Measurements from ENCODE around the gene DPY19L2.
"Not testable (repeated sequence)": the region's sequence is repeated elsewhere in the genome, so short reads cannot be mapped to it uniquely, and the experiment has no call there.

Gene DPY19L2

GRCh38 chr12:63690837-63691236 is 22.5 kb upstream of the DPY19L2 start:
- H3K9me3 ChIP-seq (ENCODE audit: control insufficient read depth, low read length); H3K4me1 ChIP-seq (ENCODE audit: control insufficient read depth, insufficient read depth, low read length); H3K36me3 ChIP-seq (ENCODE audit: control insufficient read depth, insufficient read depth, low read length, severe bottlenecking); DNase-seq (ENCODE audit: low read depth); H3K9ac ChIP-seq (ENCODE audit: low read length); H3K4me3 ChIP-seq (ENCODE audit: low read length); H3K27me3 ChIP-seq (replicated peaks; ENCODE audit: control insufficient read depth, insufficient read depth, low read length): not testable (repeated sequence)

- H3K4me1 ChIP-seq (ENCODE audit: control insufficient read depth, insufficient read depth, low read length); H3K4me3 ChIP-seq (ENCODE audit: low read length); H3K9me3 ChIP-seq (ENCODE audit: control insufficient read depth, low read length); H3K36me3 ChIP-seq (ENCODE audit: control insufficient read depth, insufficient read depth, low read length, severe bottlenecking); H3K9ac ChIP-seq (ENCODE audit: low read length); H3K27me3 ChIP-seq (replicated peaks; ENCODE audit: control insufficient read depth, insufficient read depth, low read length); DNase-seq (ENCODE audit: low read depth): not testable (repeated sequence)
Measured at GRCh38 chr12:63689141-63689540, 20.8 kb upstream of the DPY19L2 start.

DNA sequence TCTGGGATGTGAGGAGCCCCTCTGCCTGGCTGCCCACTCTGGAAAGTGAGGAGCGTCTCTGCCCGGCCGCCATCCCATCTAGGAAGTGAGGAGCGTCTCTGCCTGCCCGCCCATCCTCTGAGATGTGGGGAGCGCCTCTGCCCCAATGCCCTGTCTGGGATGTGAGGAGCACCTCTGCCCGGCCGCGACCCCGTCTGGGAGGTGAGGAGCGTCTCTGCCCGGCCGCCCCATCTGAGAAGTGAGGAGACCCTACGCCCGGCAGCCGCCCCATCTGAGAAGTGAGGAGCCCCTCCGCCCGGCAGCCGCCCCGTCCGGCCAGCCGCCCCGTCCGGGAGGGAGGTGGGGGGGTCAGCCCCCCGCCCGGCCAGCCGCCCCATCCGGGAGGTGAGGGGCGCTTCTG is 18.3 kb upstream of the DPY19L2 start:
- H3K4me3 ChIP-seq (ENCODE audit: low read length); H3K36me3 ChIP-seq (ENCODE audit: control insufficient read depth, insufficient read depth, low read length, severe bottlenecking); H3K9me3 ChIP-seq (ENCODE audit: control insufficient read depth, low read length); H3K9ac ChIP-seq (ENCODE audit: low read length); DNase-seq (ENCODE audit: low read depth); H3K27me3 ChIP-seq (replicated peaks; ENCODE audit: control insufficient read depth, insufficient read depth, low read length); H3K4me1 ChIP-seq (ENCODE audit: control insufficient read depth, insufficient read depth, low read length): not testable (repeated sequence)

GRCh38 chr12:63685789-63686188 is 17.5 kb upstream of the DPY19L2 start:
- not testable (repeated sequence) for H3K9me3 ChIP-seq (ENCODE audit: control insufficient read depth, low read length); H3K27me3 ChIP-seq (replicated peaks; ENCODE audit: control insufficient read depth, insufficient read depth, low read length); H3K36me3 ChIP-seq (ENCODE audit: control insufficient read depth, insufficient read depth, low read length, severe bottlenecking); H3K9ac ChIP-seq (ENCODE audit: low read length); H3K4me3 ChIP-seq (ENCODE audit: low read length); H3K4me1 ChIP-seq (ENCODE audit: control insufficient read depth, insufficient read depth, low read length); DNase-seq (ENCODE audit: low read depth)

DNA sequence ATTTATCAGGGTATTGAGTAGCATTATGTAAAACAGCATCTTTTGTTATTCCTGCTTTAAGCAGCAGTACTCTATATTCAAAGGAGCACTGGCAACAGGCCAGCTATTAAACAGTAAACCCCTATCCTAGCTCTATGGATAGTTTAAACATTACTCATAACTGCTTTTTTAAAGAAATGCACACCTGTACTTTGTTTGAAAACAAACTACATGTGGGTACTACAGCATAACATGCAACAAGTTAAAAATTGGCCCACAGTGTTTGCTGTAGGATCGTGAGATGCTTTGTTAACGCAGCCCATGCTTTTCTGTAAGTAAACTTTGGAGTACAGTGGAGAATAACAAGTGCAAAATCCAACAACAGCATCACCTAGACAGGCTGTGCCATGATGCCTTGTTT is 14.3 kb upstream of the DPY19L2 start:
- not testable (repeated sequence) for H3K9ac ChIP-seq (ENCODE audit: low read length); H3K4me3 ChIP-seq (ENCODE audit: low read length); DNase-seq (ENCODE audit: low read depth)

DNA sequence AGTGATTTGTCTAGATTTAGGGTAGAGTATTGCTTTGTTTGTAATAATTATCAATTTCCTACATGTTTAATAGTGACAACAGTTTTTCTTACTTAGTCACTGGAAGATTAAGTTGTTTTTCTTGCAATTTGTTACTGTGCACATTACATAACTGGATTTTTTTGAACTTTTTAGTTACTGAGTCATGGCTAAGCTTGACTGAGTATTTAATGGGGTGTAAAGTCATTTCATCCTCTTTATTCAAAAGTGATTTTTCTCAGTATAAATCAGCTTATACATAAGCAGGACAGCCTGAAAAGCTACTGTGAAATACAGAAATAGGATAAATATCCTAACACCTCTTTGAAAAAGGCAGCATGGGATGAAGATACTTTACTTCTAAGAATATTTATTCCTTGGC is 12.5 kb upstream of the DPY19L2 start:
- H3K9ac ChIP-seq (ENCODE audit: low read length); H3K9me3 ChIP-seq (ENCODE audit: control insufficient read depth, low read length); H3K36me3 ChIP-seq (ENCODE audit: control insufficient read depth, insufficient read depth, low read length, severe bottlenecking); H3K4me3 ChIP-seq (ENCODE audit: low read length); H3K27me3 ChIP-seq (replicated peaks; ENCODE audit: control insufficient read depth, insufficient read depth, low read length); H3K4me1 ChIP-seq (ENCODE audit: control insufficient read depth, insufficient read depth, low read length): not testable (repeated sequence)
- peak; percentile 11 for DNase-seq (ENCODE audit: low read depth)

More for the DNA sequence above, 14.3 kb upstream of the DPY19L2 start:
- H3K4me1 ChIP-seq (ENCODE audit: control insufficient read depth, insufficient read depth, low read length); H3K27me3 ChIP-seq (replicated peaks; ENCODE audit: control insufficient read depth, insufficient read depth, low read length); H3K36me3 ChIP-seq (ENCODE audit: control insufficient read depth, insufficient read depth, low read length, severe bottlenecking); H3K9me3 ChIP-seq (ENCODE audit: control insufficient read depth, low read length): not testable (repeated sequence)

DNA sequence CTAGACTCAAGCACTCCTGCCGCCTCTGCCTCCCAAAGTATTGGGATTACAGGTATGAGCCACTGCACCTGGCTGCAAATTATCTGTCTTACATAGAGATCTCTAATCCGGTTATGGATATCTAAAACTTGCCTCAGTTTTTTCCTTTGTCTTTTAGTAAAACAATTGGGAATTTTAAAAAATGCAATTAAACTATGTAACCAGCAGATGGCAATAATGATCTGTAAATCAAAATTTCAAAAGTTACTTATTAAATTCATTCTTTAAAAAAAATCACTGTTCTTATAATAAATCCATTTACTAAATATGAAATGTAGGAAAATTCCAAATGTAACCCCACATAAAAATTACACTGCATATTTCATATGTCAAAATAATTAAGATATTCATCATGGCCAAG is 4.3 kb upstream of the DPY19L2 start:
- not testable (repeated sequence) for H3K9me3 ChIP-seq (ENCODE audit: control insufficient read depth, low read length); H3K9ac ChIP-seq (ENCODE audit: low read length); H3K36me3 ChIP-seq (ENCODE audit: control insufficient read depth, insufficient read depth, low read length, severe bottlenecking); H3K4me1 ChIP-seq (ENCODE audit: control insufficient read depth, insufficient read depth, low read length); H3K4me3 ChIP-seq (ENCODE audit: low read length); H3K27me3 ChIP-seq (replicated peaks; ENCODE audit: control insufficient read depth, insufficient read depth, low read length)
- DNase-seq (ENCODE audit: low read depth), result peak; percentile 27

- not testable (repeated sequence) for H3K36me3 ChIP-seq (ENCODE audit: control insufficient read depth, insufficient read depth, low read length, severe bottlenecking); H3K4me1 ChIP-seq (ENCODE audit: control insufficient read depth, insufficient read depth, low read length); H3K27me3 ChIP-seq (replicated peaks; ENCODE audit: control insufficient read depth, insufficient read depth, low read length); H3K4me3 ChIP-seq (ENCODE audit: low read length); H3K9ac ChIP-seq (ENCODE audit: low read length); H3K9me3 ChIP-seq (ENCODE audit: control insufficient read depth, low read length)
- peak; percentile 4 for DNase-seq (ENCODE audit: low read depth)
Measured at GRCh38 chr12:63669936-63670335, 1.6 kb upstream of the DPY19L2 start.

GRCh38 chr12:63669427-63669826 is 1.1 kb upstream of the DPY19L2 start:
- not testable (repeated sequence) for H3K36me3 ChIP-seq (ENCODE audit: control insufficient read depth, insufficient read depth, low read length, severe bottlenecking); H3K4me1 ChIP-seq (ENCODE audit: control insufficient read depth, insufficient read depth, low read length); DNase-seq (ENCODE audit: low read depth); H3K9me3 ChIP-seq (ENCODE audit: control insufficient read depth, low read length); H3K9ac ChIP-seq (ENCODE audit: low read length); H3K27me3 ChIP-seq (replicated peaks; ENCODE audit: control insufficient read depth, insufficient read depth, low read length)
- H3K4me3 ChIP-seq (ENCODE audit: low read length), result peak overlapping the region; percentile 86

DNA sequence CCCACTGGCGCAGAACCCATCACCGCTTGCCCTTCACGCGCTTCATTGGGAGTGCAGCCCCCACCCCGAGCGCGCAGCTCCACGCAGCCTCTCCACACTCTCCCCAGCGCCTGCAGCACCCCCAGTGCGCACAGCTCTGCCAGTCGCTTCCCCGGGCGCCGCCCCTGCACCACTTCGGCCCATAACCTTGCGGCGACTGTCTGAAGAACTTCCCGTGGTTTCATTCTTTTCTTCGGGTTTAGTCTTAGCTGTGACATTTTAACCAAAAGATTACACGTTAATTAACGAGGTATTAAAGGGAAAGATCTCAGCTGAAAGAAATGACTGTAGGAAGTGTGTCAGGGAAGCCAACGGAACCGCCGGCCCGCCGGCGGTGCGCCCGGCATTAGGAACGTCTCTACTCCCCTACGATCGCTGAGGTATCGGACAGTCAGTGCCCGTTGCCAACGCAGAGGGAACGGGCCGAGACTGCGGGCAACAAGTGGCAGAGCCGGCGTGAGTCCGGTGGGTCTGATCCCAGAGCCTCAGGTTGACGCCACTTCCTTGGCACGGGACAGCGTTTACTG is 590 bp upstream of the DPY19L2 start:
- H3K27me3 ChIP-seq (replicated peaks; ENCODE audit: control insufficient read depth, insufficient read depth, low read length); H3K9me3 ChIP-seq (ENCODE audit: control insufficient read depth, low read length); H3K4me1 ChIP-seq (ENCODE audit: control insufficient read depth, insufficient read depth, low read length); H3K36me3 ChIP-seq (ENCODE audit: control insufficient read depth, insufficient read depth, low read length, severe bottlenecking): not testable (repeated sequence)
- H3K9ac ChIP-seq (ENCODE audit: low read length), result peak overlapping the region; percentile 60
- peak overlapping the region; percentile 86 for H3K4me3 ChIP-seq (ENCODE audit: low read length)
- DNase-seq (ENCODE audit: low read depth), result peak; percentile 52

DNA sequence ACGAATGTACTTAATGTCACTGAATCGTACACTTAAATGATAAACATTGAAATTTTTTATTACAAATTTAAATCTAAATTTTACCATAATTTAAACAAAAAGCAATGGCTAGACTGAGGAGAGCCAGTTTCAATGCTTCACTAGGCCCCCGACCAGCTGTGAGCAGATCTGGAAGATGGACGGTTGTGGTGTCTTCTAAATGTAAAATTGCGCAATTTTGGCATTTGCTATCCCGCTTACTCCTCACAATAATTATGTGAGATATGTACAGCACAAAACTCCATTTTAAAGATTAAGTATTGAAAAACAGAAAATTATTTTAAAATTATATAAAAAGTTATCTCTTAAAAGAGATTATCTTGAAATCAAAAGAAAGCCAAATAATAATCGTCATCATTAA is 5.3 kb downstream of the DPY19L2 start:
- H3K4me3 ChIP-seq (ENCODE audit: low read length); DNase-seq (ENCODE audit: low read depth): not testable (repeated sequence)

GRCh38 chr12:63658501-63658900 is 9.8 kb downstream of the DPY19L2 start:
- not testable (repeated sequence) for H3K36me3 ChIP-seq (ENCODE audit: control insufficient read depth, insufficient read depth, low read length, severe bottlenecking); H3K4me3 ChIP-seq (ENCODE audit: low read length); H3K9me3 ChIP-seq (ENCODE audit: control insufficient read depth, low read length); H3K4me1 ChIP-seq (ENCODE audit: control insufficient read depth, insufficient read depth, low read length); H3K9ac ChIP-seq (ENCODE audit: low read length); H3K27me3 ChIP-seq (replicated peaks; ENCODE audit: control insufficient read depth, insufficient read depth, low read length); DNase-seq (ENCODE audit: low read depth)

More for the DNA sequence above, 5.3 kb downstream of the DPY19L2 start:
- H3K9ac ChIP-seq (ENCODE audit: low read length); H3K4me1 ChIP-seq (ENCODE audit: control insufficient read depth, insufficient read depth, low read length); H3K27me3 ChIP-seq (replicated peaks; ENCODE audit: control insufficient read depth, insufficient read depth, low read length); H3K9me3 ChIP-seq (ENCODE audit: control insufficient read depth, low read length); H3K36me3 ChIP-seq (ENCODE audit: control insufficient read depth, insufficient read depth, low read length, severe bottlenecking): not testable (repeated sequence)
